Measurements from ENCODE around the gene GALNT2. TPM values are rescaled to one million over a fixed set of nuclear protein-coding genes. Genes with fewer than 3 reads are reported as not detected.

GALNT2 gene
- total and polyA plus RNA-seq, 2 experiments from 2014 or later = 17.8 to 48.3 TPM

- Mint-ChIP-seq H3K27me3 (ENCODE audit: insufficient read depth, low read depth, poor library complexity) (no peaks in the 10 kb centered on the region), H3K4me1 (peaks cover 30% of the 10 kb centered on the region), H3K27ac (no peak overlapping the region), H3K4me3 (no peak overlapping the region), H3K9me3 (no peaks in the 10 kb centered on the region), H3K36me3 (ENCODE audit: low read depth) (peaks cover 5% of the 10 kb centered on the region)
- Histone ChIP-seq H3K36me3 (ENCODE audit: insufficient read depth) (no peaks in the 10 kb centered on the region), H3K4me2 (no peak overlapping the region), H3K4me1 (ENCODE audit: insufficient read depth) (peaks cover 12% of the 10 kb centered on the region), H3K27ac (ENCODE audit: low read depth) (no peak overlapping the region), H3K27me3 (ENCODE audit: insufficient read depth) (no peaks in the 10 kb centered on the region), H3F3A (replicated peaks; ENCODE audit: low read depth) (no peaks in the 10 kb centered on the region), H3K79me2 (replicated peaks; ENCODE audit: insufficient read depth) (peaks cover 51% of the 10 kb centered on the region), H3K9me2 (ENCODE audit: insufficient read depth) (peaks cover 16% of the 10 kb centered on the region), H4K20me1 (replicated peaks; ENCODE audit: insufficient read depth) (peaks cover 4% of the 10 kb centered on the region), H3K4me3 (no peak overlapping the region), H2AFZ (no peak overlapping the region)
- TF ChIP-seq ETS1 (IDR thresholded peaks at IDR 0.05) (no peak), REST (IDR thresholded peaks at IDR 0.05; ENCODE audit: unreplicated experiment) (no peak), CREB1 (CRISPR knock-in tag; IDR thresholded peaks at IDR 0.05; ENCODE audit: low read depth) (no peak), NANOG (IDR thresholded peaks at IDR 0.05; ENCODE audit: borderline replicate concordance) (no peak), ZNF462 (CRISPR knock-in tag; IDR thresholded peaks at IDR 0.05) (no peak), ZNF331 (CRISPR knock-in tag; IDR thresholded peaks at IDR 0.05; ENCODE audit: low read depth) (no peak), STAT1 (IDR thresholded peaks at IDR 0.05; ENCODE audit: unreplicated experiment) (no peak), ZNF114 (CRISPR knock-in tag; IDR thresholded peaks at IDR 0.05) (no peak), EZH2phosphoT487 (IDR thresholded peaks at IDR 0.05; ENCODE audit: unreplicated experiment) (no peak), JUNB (IDR thresholded peaks at IDR 0.05; ENCODE audit: unreplicated experiment) (no peak), CTCF (conservative IDR thresholded peaks at IDR 0.05; ENCODE audit: low read depth in 2 of 2) (no peak), EZH2 (IDR thresholded peaks at IDR 0.05; ENCODE audit: low read depth, unreplicated experiment) (no peak), POLR2AphosphoS5 (IDR thresholded peaks at IDR 0.05; ENCODE audit: low read depth) (no peak)
- no peak for DNase-seq (ENCODE audit: low spot score)
- no peak for ATAC-seq
These were observed 86.7 kb downstream of the GALNT2 start for GRCh38 chr1:230153641-230154296.

Measured in GM23338 (cell line).